ENCODE data around the gene CAB39.

- no peak for TF ChIP-seq CTCF (IDR thresholded peaks at IDR 0.05)
- TF ChIP-seq POLR2A (IDR thresholded peaks at IDR 0.05) = no peak
These were observed 65.1 kb downstream of the CAB39 start for GRCh38 chr2:230777721-230778120.
